H1 (cell line): ENCODE measurements around the gene RGS9BP. TPM values are rescaled to one million over a fixed set of nuclear protein-coding genes. Genes with fewer than 3 reads are reported as not detected.

ENCODE experiments used
- CTCF ChIA-PET: fragments of 300-600 bp; sonication (Branson Sonifier 250); formaldehyde crosslinking; loops from one replicate; lab custom pipeline; 2021; ENCODE audit not compliant: partially characterized antibody; lab: Charles Lee
- POLR2A ChIA-PET: fragments of 300-600 bp; sonication (Branson Sonifier 250); formaldehyde crosslinking; loops from one replicate; lab custom pipeline; 2021; ENCODE audit warnings: inconsistent platforms; ENCODE audit not compliant: partially characterized antibody; lab: Charles Lee
- DNase-seq, 2 experiments: peaks; one replicate each; pipeline versions ENCODE4 v3.0.0 to v3.0.0-alpha.2; 2010 to 2022; ENCODE audit warnings: low spot score in 2 of 2, low read depth in 1 of 2, mixed read lengths in 1 of 2
- FAIRE-seq: peaks from 2 replicates; lab custom pipeline; 2011; peaks lifted over from hg19 to GRCh38; lab: Jason Lieb, UNC
- H2AFZ ChIP-seq: 2 replicates; pipeline ENCODE4 v1.8.1; 2012; ENCODE audit warnings: low read length, inconsistent platforms
- H2AK5ac ChIP-seq: 2 replicates; pipeline ENCODE4 v1.6.1; 2013; ENCODE audit warnings: low read depth, low read length
- H2BK120ac ChIP-seq: replicated peaks from 2 replicates; pipeline ENCODE3; 2013; ENCODE audit warnings: low read depth, low read length, inconsistent platforms
- H2BK12ac ChIP-seq: 2 replicates; pipeline ENCODE4 v1.6.1; 2013; ENCODE audit warnings: low read depth, low read length
- H2BK15ac ChIP-seq: 2 replicates; pipeline ENCODE4 v1.6.1; 2013; ENCODE audit warnings: low read length
- H2BK20ac ChIP-seq: 2 replicates; pipeline ENCODE4 v1.6.1; 2013; ENCODE audit warnings: low read length
- H2BK5ac ChIP-seq: 2 replicates; pipeline ENCODE4 v1.6.1; 2013; ENCODE audit warnings: low read depth, low read length
- H3K14ac ChIP-seq: 2 replicates; pipeline ENCODE4 v1.6.1; 2013; ENCODE audit warnings: inconsistent platforms; ENCODE audit not compliant: insufficient read length
- H3K18ac ChIP-seq: 2 replicates; pipeline ENCODE4 v1.6.1; 2013; ENCODE audit warnings: low read length; ENCODE audit errors: extremely low read depth
- H3K23ac ChIP-seq: 2 replicates; pipeline ENCODE4 v1.6.1; 2013; ENCODE audit warnings: inconsistent platforms; ENCODE audit not compliant: insufficient read length
- H3K23me2 ChIP-seq: 2 replicates; pipeline ENCODE4 v1.6.1; 2013; ENCODE audit warnings: low read depth, low read length
- H3K27ac ChIP-seq: 2 replicates; pipeline ENCODE4 v1.6.1; 2011; ENCODE audit warnings: low read depth, low read length, inconsistent platforms
- H3K27me3 ChIP-seq, 4 experiments: replicated peaks in 1 of 4; 1 replicate in 1 of 4; 2 replicates in 3 of 4; pipeline versions ENCODE4 v1.6.1 to v1.8.1; 2011 to 2013; ENCODE audit warnings: low read length in 3 of 4, mild to moderate bottlenecking in 3 of 4, inconsistent platforms in 2 of 4, mixed read lengths in 2 of 4, moderate library complexity in 1 of 4; ENCODE audit not compliant: control insufficient read depth in 3 of 4, insufficient read depth in 3 of 4; ENCODE audit errors: extremely low read depth in 1 of 4
- H3K36me3 ChIP-seq, 4 experiments: 2 replicates each; pipeline versions ENCODE4 v1.6.1 to v1.8.1; 2011 to 2013; ENCODE audit warnings: mild to moderate bottlenecking in 4 of 4, low read length in 3 of 4, moderate library complexity in 2 of 4, control low read depth in 1 of 4, inconsistent platforms in 1 of 4; ENCODE audit not compliant: insufficient read depth in 4 of 4, control insufficient read depth in 2 of 4
- H3K4ac ChIP-seq: replicated peaks from 2 replicates; pipeline ENCODE3; 2013; ENCODE audit warnings: low read length, low read depth, mixed read lengths, inconsistent platforms; ENCODE audit not compliant: insufficient read length
- H3K4me1 ChIP-seq, 4 experiments: replicated peaks in 1 of 4; 1 replicate in 1 of 4; 2 replicates in 3 of 4; pipeline versions ENCODE4 v1.6.1 to v1.8.1; 2011 to 2013; ENCODE audit warnings: low read length in 3 of 4, inconsistent platforms in 2 of 4, mixed read lengths in 1 of 4; ENCODE audit not compliant: insufficient read depth in 4 of 4, control insufficient read depth in 3 of 4
- H3K4me2 ChIP-seq, 2 experiments: 2 replicates each; pipeline versions ENCODE4 v1.6.1 to v1.8.1; 2011 to 2013; ENCODE audit warnings: low read depth in 2 of 2, low read length in 2 of 2, control low read depth in 1 of 2, inconsistent platforms in 1 of 2, mild to moderate bottlenecking in 1 of 2; ENCODE audit not compliant: insufficient read depth in 1 of 2
- H3K4me3 ChIP-seq, 4 experiments: fragments of 200-600, 300-600 bp in 1 of 4; sonication (generic), shearing (Covaris generic), sonication (Bioruptor Twin) in 1 of 4; 2 replicates each; pipeline versions ENCODE4 v1.5.1 to v1.8.1; 2011 to 2016; ENCODE audit warnings: low read length in 4 of 4, low read depth in 3 of 4, control low read depth in 2 of 4, inconsistent platforms in 2 of 4, mild to moderate bottlenecking in 2 of 4, mixed read lengths in 1 of 4, moderate library complexity in 1 of 4; ENCODE audit not compliant: insufficient read depth in 2 of 4; ENCODE audit errors: extremely low read depth in 1 of 4
- H3K56ac ChIP-seq: replicated peaks from 2 replicates; pipeline ENCODE3; 2013; ENCODE audit warnings: low read depth, mild to moderate bottlenecking, mixed read lengths, low read length, inconsistent platforms; ENCODE audit not compliant: insufficient read length
- H3K79me1 ChIP-seq: 2 replicates; pipeline ENCODE4 v1.6.1; 2013; ENCODE audit warnings: low read depth, low read length, control low read depth
- H3K79me2 ChIP-seq, 2 experiments: 2 replicates each; pipeline versions ENCODE4 v1.6.1 to v1.8.1; 2012 to 2013; ENCODE audit warnings: low read length in 2 of 2, mild to moderate bottlenecking in 2 of 2, inconsistent platforms in 1 of 2; ENCODE audit not compliant: insufficient read depth in 2 of 2, control insufficient read depth in 1 of 2
- H3K9ac ChIP-seq, 4 experiments: replicated peaks in 1 of 4; 1 replicate in 1 of 4; 2 replicates in 3 of 4; pipeline versions ENCODE4 v1.6.1 to v1.8.1; 2011 to 2013; ENCODE audit warnings: low read depth in 3 of 4, low read length in 3 of 4, control low read depth in 2 of 4, mild to moderate bottlenecking in 2 of 4, moderate library complexity in 2 of 4, inconsistent platforms in 1 of 4; ENCODE audit errors: extremely low read depth in 1 of 4
- H3K9me3 ChIP-seq, 2 experiments: 2 replicates each; pipeline versions ENCODE4 v1.6.1 to v1.8.1; 2012 to 2013; ENCODE audit warnings: mild to moderate bottlenecking in 2 of 2, moderate library complexity in 2 of 2, control low read depth in 1 of 2, inconsistent platforms in 1 of 2, low read depth in 1 of 2, low read length in 1 of 2, mixed read lengths in 1 of 2; ENCODE audit not compliant: insufficient read depth in 2 of 2
- H4K20me1 ChIP-seq, 2 experiments: replicated peaks in 1 of 2; 2 replicates each; pipeline versions ENCODE3 to v1.8.1; 2011 to 2013; ENCODE audit warnings: inconsistent platforms in 2 of 2, low read length in 2 of 2, mild to moderate bottlenecking in 1 of 2; ENCODE audit not compliant: insufficient read depth in 2 of 2, control insufficient read depth in 1 of 2
- H4K5ac ChIP-seq: 2 replicates; pipeline ENCODE4 v1.6.1; 2013; ENCODE audit warnings: low read length, low read depth, mixed read lengths, inconsistent platforms; ENCODE audit not compliant: insufficient read length
- H4K8ac ChIP-seq: 2 replicates; pipeline ENCODE4 v1.8.0; 2013; ENCODE audit warnings: mild to moderate bottlenecking, moderate library complexity, low read length, inconsistent platforms; ENCODE audit not compliant: insufficient read depth; ENCODE audit errors: extremely low read depth
- H4K91ac ChIP-seq: replicated peaks from 2 replicates; pipeline ENCODE3; 2013; ENCODE audit warnings: low read length, mixed read lengths, inconsistent platforms; ENCODE audit not compliant: insufficient read length
- CBX5 ChIP-seq: fragments of 300-800, 300-1000 bp; sonication (generic); IDR thresholded peaks from 2 replicates; pipeline ENCODE4 v1.7.1; 2016; ENCODE audit warnings: antibody characterized with exemption, low read length, low read depth
- CHD2 ChIP-seq: IDR thresholded peaks from 2 replicates; pipeline ENCODE4 v1.6.1; 2012; ENCODE audit warnings: low read length, improper control_type of control experiment
- HDAC2 ChIP-seq, 2 experiments: fragments of 300-600 bp in 1 of 2; sonication (generic) in 1 of 2; IDR thresholded peaks; 2 replicates each; pipeline ENCODE4 v1.6.1; 2011 to 2012; ENCODE audit warnings: low read depth in 2 of 2, low read length in 2 of 2, mild to moderate bottlenecking in 2 of 2, moderate library complexity in 2 of 2, borderline replicate concordance in 1 of 2, inconsistent platforms in 1 of 2
- RNF2 ChIP-seq: fragments of 200-900, 300-1000 bp; sonication (generic); IDR thresholded peaks from 2 replicates; pipeline ENCODE4 v1.7.1; 2016; ENCODE audit warnings: borderline replicate concordance, low read depth, mild to moderate bottlenecking, antibody characterized with exemption, low read length; ENCODE audit not compliant: poor library complexity, severe bottlenecking; ENCODE audit errors: missing control alignments
- WGBS, 2 experiments: shearing (Covaris generic) in 1 of 2; methylation state at CpG; one replicate each; pipeline versions ENCODE4 v1.1.6 to v1.1.7; 2013 to 2015; ENCODE audit warnings: low lambda C conversion rate in 2 of 2, mixed read lengths in 2 of 2, inconsistent platforms in 1 of 2, low coverage in 1 of 2, missing lambda C conversion rate in 1 of 2; ENCODE audit not compliant: insufficient replicate concordance in 2 of 2, insufficient coverage in 1 of 2, insufficient read length in 1 of 2; ENCODE audit errors: extremely low coverage in 1 of 2, missing lambda C conversion rate in 1 of 2; 5-methylcytosine and 5-hydroxymethylcytosine counted together
- polyA plus RNA-seq, 7 experiments: library from polyadenylated mRNA; depleted of rRNA in 3 of 7; stranded (reverse) in 5 of 7; unstranded in 2 of 7; fragments of >200 nt in 5 of 7; fragments of 200-250 nt in 2 of 7; gene quantifications; 1 replicate in 5 of 7; 2 replicates in 1 of 7; 4 replicates in 1 of 7; pipeline versions ENCODE4 v1.2.1 to v1.2.3, GENCODE V29; 2011 to 2013; ENCODE audit warnings: missing spikeins in 2 of 7, mixed read lengths in 2 of 7
- total RNA-seq: library from RNA; stranded (reverse); fragmentation: NEBNext Ultra II Directional; extraction: Animal tissue kit (Norgen Biotek cat#: 25700); gene quantifications from 2 replicates; pipeline ENCODE4 v1.2.1, GENCODE V29; 2021

RGS9BP gene
- total and polyA plus RNA-seq, 2 of the 8 experiments (the other 6 are each of a cell fraction or from before 2014, with no cell fraction given) = 0.11 to 0.26 TPM

GRCh38 chr19:32646556-32646955 is 29.1 kb upstream of the RGS9BP start:
- Histone ChIP-seq H2AK5ac (no peak overlapping the region), H3K18ac (no peak overlapping the region), H2BK120ac (no peak overlapping the region), H3K79me1 (no peaks in the 10 kb centered on the region), H4K20me1 (peaks cover 0 to 5% of the 10 kb centered on the region in 2 experiments), H3K9ac (no peak overlapping the region), H2AFZ (no peak overlapping the region), H3K4me1 (peaks cover 0 to 2% (median 1%) of the 10 kb centered on the region in 4 experiments; a peak in 3 of 7 replicates), H3K56ac (no peak overlapping the region), H3K27ac (no peak overlapping the region), H3K27me3 (no peaks in the 10 kb centered on the region), H4K8ac (no peak overlapping the region), H3K9me3 (no peaks in the 10 kb centered on the region), H3K4me3 (no peak overlapping the region), H2BK12ac (no peak overlapping the region), H4K5ac (no peak overlapping the region), H4K91ac (no peak overlapping the region), H3K23me2 (no peaks in the 10 kb centered on the region), H3K79me2 (no peaks in the 10 kb centered on the region; a peak in 1 of 4 replicates), H3K36me3 (peaks cover 5 to 44% (median 28%) of the 10 kb centered on the region in 4 experiments; a peak in 7 of 8 replicates), H3K14ac (no peak overlapping the region), H3K23ac (no peak overlapping the region), H2BK5ac (no peak overlapping the region), H3K4ac (no peak overlapping the region), H2BK20ac (no peak overlapping the region), H2BK15ac (no peak overlapping the region), H3K4me2 (no peak overlapping the region)
- no peak for FAIRE-seq
- DNase-seq = no peak
- 90% methylated on average over 6 of the region's 6 CpGs; no CpG with 5 or more reads in 1 of the 2 experiments for WGBS, 2 experiments
- POLR2A ChIA-PET = no interaction called here
- CTCF ChIA-PET = interaction anchor here (0.8 kb wide), 1 partner anchor 10 kb away, joined by 3 read pairs; no protein-coding TSS in a partner anchor
- TF ChIP-seq CBX5 = no peak
- TF ChIP-seq CHD2 = no peak
- no peak for TF ChIP-seq RNF2
- TF ChIP-seq HDAC2 (IDR thresholded peaks at IDR 0.05; ENCODE audit: borderline replicate concordance in 1 of 2, low read depth in 2 of 2, low read length in 2 of 2) = no peak
